PC-3 (cell line): Measurements from ENCODE around the gene XYLT2. TPM values are rescaled to one million over a fixed set of nuclear protein-coding genes. Genes with fewer than 3 reads are reported as not detected.

ENCODE experiments used
- ATAC-seq: fragments of 200-7000 bp; cut with Tn5 transposase; 2 replicates; pipeline ENCODE4 v1.9.1; 2020; ENCODE audit warnings: mild to moderate bottlenecking, moderate library complexity
- BruUV-seq: library from RNA; stranded (reverse); fragments of 400-500 nt; replicated peaks from 2 replicates; lab custom pipeline; 2021; lab: Mats Ljungman, UMichigan
- CTCF ChIA-PET: fragments of 300-600 bp; sonication (Branson Sonifier 250); formaldehyde crosslinking; loops from one replicate; lab custom pipeline; 2022; ENCODE audit warnings: antibody characterized with exemption; lab: Charles Lee
- POLR2A ChIA-PET: fragments of 300-600 bp; sonication (Branson Sonifier 250); formaldehyde crosslinking; loops from one replicate; lab custom pipeline; 2022; ENCODE audit warnings: antibody characterized with exemption; ENCODE audit not compliant: unreplicated experiment; lab: Charles Lee
- DNase-seq: peaks from one replicate; pipeline ENCODE4 v3.0.0-alpha.2; 2015
- H2AFZ ChIP-seq: fragments of 300-600 bp; sonication (generic); 2 replicates; pipeline ENCODE4 v1.6.0; 2016; ENCODE audit warnings: antibody characterized with exemption, low read length
- H3F3A ChIP-seq: fragments of 300-600 bp; sonication (generic); one replicate; pipeline ENCODE4 v1.6.0; 2017; ENCODE audit warnings: antibody characterized with exemption, low read length, control low read depth, mild to moderate bottlenecking; ENCODE audit not compliant: unreplicated experiment
- H3K27ac ChIP-seq: fragments of 300-600 bp; sonication (generic); 2 replicates; pipeline ENCODE4 v1.5.1; 2016; ENCODE audit warnings: mild to moderate bottlenecking, low read length
- H3K27me3 ChIP-seq: fragments of 300-600 bp; sonication (generic); 2 replicates; pipeline ENCODE4 v1.6.1; 2016; ENCODE audit warnings: low read length, mixed read lengths
- H3K36me3 ChIP-seq: fragments of 300-600 bp; sonication (generic); 2 replicates; pipeline ENCODE4 v1.6.1; 2016; ENCODE audit warnings: low read depth, mixed run types, low read length, mixed read lengths
- H3K4me1 ChIP-seq: fragments of 300-600 bp; sonication (generic); 2 replicates; pipeline ENCODE4 v1.5.1; 2016; ENCODE audit warnings: low read length; ENCODE audit not compliant: insufficient read depth
- H3K4me2 ChIP-seq: fragments of 300-600 bp; sonication (generic); 2 replicates; pipeline ENCODE4 v1.6.0; 2016; ENCODE audit warnings: low read length
- H3K4me3 ChIP-seq: fragments of 300-600 bp; sonication (generic); 2 replicates; pipeline ENCODE4 v1.5.1; 2016; ENCODE audit warnings: mild to moderate bottlenecking, low read length, mixed read lengths
- H3K79me2 ChIP-seq: fragments of 300-600 bp; sonication (generic); 2 replicates; pipeline ENCODE4 v1.6.1; 2017; ENCODE audit warnings: low read length, mixed read lengths
- H3K9ac ChIP-seq: fragments of 300-600 bp; sonication (generic); 2 replicates; pipeline ENCODE4 v1.6.0; 2016; ENCODE audit warnings: mild to moderate bottlenecking, low read length
- H3K9me2 ChIP-seq: fragments of 300-600 bp; sonication (generic); replicated peaks from 2 replicates; pipeline ENCODE4 v1.6.1; 2016; ENCODE audit warnings: mixed run types, low read length, mixed read lengths
- H3K9me3 ChIP-seq: fragments of 300-600 bp; sonication (generic); 2 replicates; pipeline ENCODE4 v1.6.1; 2016; ENCODE audit warnings: low read length, mixed read lengths
- H4K20me1 ChIP-seq: fragments of 300-600 bp; sonication (generic); 2 replicates; pipeline ENCODE4 v1.6.1; 2016; ENCODE audit warnings: low read length, mixed read lengths
- EZH2 ChIP-seq: fragments of 300-600 bp; sonication (generic); IDR thresholded peaks from one replicate; pipeline ENCODE4 v1.6.1; 2017; ENCODE audit warnings: antibody characterized with exemption, mild to moderate bottlenecking, low read length; ENCODE audit not compliant: unreplicated experiment
- EZH2phosphoT487 ChIP-seq: fragments of 300-600 bp; sonication (generic); IDR thresholded peaks from 2 replicates; pipeline ENCODE4 v1.6.1; 2018; ENCODE audit warnings: mild to moderate bottlenecking, antibody characterized with exemption, low read length, borderline replicate concordance
- intact Hi-C: fragments of 100-400 bp; cut with micrococcal nuclease; formaldehyde crosslinking; loops from 2 replicates; pipeline ENCODE4 v1.9.0; 2023
- total RNA-seq: library from RNA; depleted of rRNA; stranded (reverse); fragments of >200 nt; gene quantifications from 2 replicates; pipeline ENCODE4 v1.2.3, GENCODE V29; 2014
- TF ChIP-seq, protein P1 (sequence below): fragments of 300-600 bp; sonication (generic); conservative IDR thresholded peaks from 2 replicates; pipeline ENCODE4 v1.5.1; 2017; ENCODE audit warnings: antibody characterized with exemption, low read depth, mild to moderate bottlenecking, low read length

XYLT2 gene
- total RNA-seq, 1 experiment from 2014 or later = 53.5 TPM

DNA sequence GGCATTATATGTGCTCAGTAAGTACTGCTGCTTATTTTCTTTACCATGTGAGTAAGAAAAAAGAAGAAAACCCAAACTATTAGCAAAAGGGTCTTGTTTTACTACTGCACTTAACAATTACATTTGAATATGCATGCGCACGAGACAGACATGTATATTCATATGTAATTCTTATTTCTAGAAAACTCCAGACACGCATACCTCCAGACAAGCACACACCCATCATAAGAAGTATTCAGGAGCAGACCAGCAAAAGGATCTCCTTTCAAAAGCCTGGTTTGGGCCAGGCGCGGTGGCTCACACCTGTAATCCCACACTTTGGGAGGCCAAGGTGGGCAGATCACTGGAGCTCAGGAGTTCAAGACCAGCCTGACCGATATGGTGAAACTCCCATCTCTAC, 43.6 kb downstream of the XYLT2 start:
- peaks cover 37% of the 10 kb centered on the region for H4K20me1 ChIP-seq
- H3F3A ChIP-seq = peaks cover 20% of the 10 kb centered on the region
- TF ChIP-seq, protein P1, sequence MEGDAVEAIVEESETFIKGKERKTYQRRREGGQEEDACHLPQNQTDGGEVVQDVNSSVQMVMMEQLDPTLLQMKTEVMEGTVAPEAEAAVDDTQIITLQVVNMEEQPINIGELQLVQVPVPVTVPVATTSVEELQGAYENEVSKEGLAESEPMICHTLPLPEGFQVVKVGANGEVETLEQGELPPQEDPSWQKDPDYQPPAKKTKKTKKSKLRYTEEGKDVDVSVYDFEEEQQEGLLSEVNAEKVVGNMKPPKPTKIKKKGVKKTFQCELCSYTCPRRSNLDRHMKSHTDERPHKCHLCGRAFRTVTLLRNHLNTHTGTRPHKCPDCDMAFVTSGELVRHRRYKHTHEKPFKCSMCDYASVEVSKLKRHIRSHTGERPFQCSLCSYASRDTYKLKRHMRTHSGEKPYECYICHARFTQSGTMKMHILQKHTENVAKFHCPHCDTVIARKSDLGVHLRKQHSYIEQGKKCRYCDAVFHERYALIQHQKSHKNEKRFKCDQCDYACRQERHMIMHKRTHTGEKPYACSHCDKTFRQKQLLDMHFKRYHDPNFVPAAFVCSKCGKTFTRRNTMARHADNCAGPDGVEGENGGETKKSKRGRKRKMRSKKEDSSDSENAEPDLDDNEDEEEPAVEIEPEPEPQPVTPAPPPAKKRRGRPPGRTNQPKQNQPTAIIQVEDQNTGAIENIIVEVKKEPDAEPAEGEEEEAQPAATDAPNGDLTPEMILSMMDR = no peak
- TF ChIP-seq EZH2 = no peak
- TF ChIP-seq EZH2phosphoT487 = no peak
- H3K4me3 ChIP-seq = no peak overlapping the region
- peaks cover 40% of the 10 kb centered on the region for H3K4me1 ChIP-seq
- no peak overlapping the region for H3K4me2 ChIP-seq
- no peak overlapping the region for H3K9ac ChIP-seq
- H3K9me3 ChIP-seq = no peaks in the 10 kb centered on the region
- H3K27me3 ChIP-seq = no peaks in the 10 kb centered on the region
- H3K79me2 ChIP-seq = peaks cover 55% of the 10 kb centered on the region
- intact Hi-C loops = no loop called here
- no peaks in the 10 kb centered on the region for H3K9me2 ChIP-seq
- no peak overlapping the region for H2AFZ ChIP-seq
- H3K27ac ChIP-seq = no peak overlapping the region
- ATAC-seq = no peak
- DNase-seq = no peak
- peaks cover 92% of the 10 kb centered on the region for H3K36me3 ChIP-seq
- ChIA-PET POLR2A (no interaction called here), CTCF (no interaction called here)
- BruUV-seq = no TSS peak

DNA sequence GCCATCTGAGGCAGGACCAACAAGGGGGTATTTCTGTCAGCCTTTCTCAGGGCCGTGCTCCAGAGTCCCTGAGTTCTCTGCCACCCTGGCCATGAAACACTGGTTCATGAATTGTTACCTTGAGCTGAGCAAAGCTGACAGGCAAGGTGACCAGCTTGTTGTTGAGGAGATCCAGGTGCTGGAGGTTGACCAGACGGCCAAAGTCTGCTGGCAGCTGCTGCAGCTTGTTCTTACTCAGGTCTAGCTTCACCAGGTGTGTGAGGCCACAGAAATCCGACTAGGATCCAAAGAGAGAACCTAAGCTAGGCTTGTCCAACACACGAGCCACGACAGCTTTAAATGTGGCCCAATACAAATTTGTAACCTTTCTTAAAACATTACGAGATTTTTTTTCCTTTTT, 46.7 kb downstream of the XYLT2 start:
- H3K9ac ChIP-seq = no peak overlapping the region
- ChIA-PET CTCF (no interaction called here), POLR2A (interaction anchor here (0.6 kb wide), 1 partner anchor 39 kb away, joined by 3 read pairs; no protein-coding TSS in a partner anchor)
- peak overlapping the region; percentile 60 for H3K4me2 ChIP-seq
- no peaks in the 10 kb centered on the region for H3K9me2 ChIP-seq
- H3F3A ChIP-seq = peaks cover 20% of the 10 kb centered on the region
- intact Hi-C loops = loop anchor here (10.0 kb wide), 1 partner anchor 242 kb away; the partner anchor contains the start of gene ABCC3
- H2AFZ ChIP-seq = no peak overlapping the region
- peak overlapping the region; percentile 81 for H3K27ac ChIP-seq
- H3K79me2 ChIP-seq = peaks cover 80% of the 10 kb centered on the region
- H3K9me3 ChIP-seq = no peaks in the 10 kb centered on the region
- H4K20me1 ChIP-seq = peaks cover 55% of the 10 kb centered on the region
- TF ChIP-seq EZH2 (no peak), EZH2phosphoT487 (no peak)
- TF ChIP-seq, protein P1 = no peak
- no TSS peak for BruUV-seq
- H3K27me3 ChIP-seq = no peaks in the 10 kb centered on the region
- DNase-seq = no peak
- H3K36me3 ChIP-seq = peaks cover 73% of the 10 kb centered on the region
- H3K4me3 ChIP-seq = peak overlapping the region; percentile 13; the same call in 1 of the 2 replicates
- H3K4me1 ChIP-seq = peaks cover 52% of the 10 kb centered on the region
- ATAC-seq = no peak

DNA sequence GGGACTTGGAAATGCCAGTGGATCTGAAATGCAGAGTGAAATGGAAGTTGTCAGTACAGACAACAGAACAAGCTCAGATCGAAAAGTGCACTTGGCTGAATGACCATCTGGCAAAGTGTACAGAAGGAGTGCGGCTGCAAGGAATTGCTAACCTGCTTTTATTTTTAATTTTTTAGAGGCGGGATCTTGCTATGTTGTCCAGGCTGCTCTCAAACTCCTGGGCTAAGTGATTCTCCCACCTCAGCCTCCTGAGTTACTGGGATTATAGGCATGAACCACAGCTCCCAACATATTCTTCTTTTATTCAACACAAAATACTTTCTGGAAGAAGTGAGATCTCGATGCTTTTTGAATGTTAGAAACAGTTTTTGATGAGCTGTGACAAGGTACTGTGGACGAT, 47.8 kb downstream of the XYLT2 start:
- intact Hi-C loops = loop anchor here (10.0 kb wide), 1 partner anchor 241 kb away; the partner anchor contains the start of gene ABCC3
- Histone ChIP-seq H3K4me1 (peaks cover 55% of the 10 kb centered on the region), H3K4me2 (0 out of 2 replicates have a peak overlapping the region, but pooled peaks have one; percentile 4), H4K20me1 (peaks cover 53% of the 10 kb centered on the region), H3K36me3 (peaks cover 63% of the 10 kb centered on the region), H3K9ac (no peak overlapping the region), H3K4me3 (no peak overlapping the region), H3K27ac (no peak overlapping the region), H3K27me3 (no peaks in the 10 kb centered on the region), H3F3A (peaks cover 20% of the 10 kb centered on the region), H3K9me3 (no peaks in the 10 kb centered on the region), H3K9me2 (no peaks in the 10 kb centered on the region), H3K79me2 (peaks cover 72% of the 10 kb centered on the region), H2AFZ (no peak overlapping the region)
- CTCF ChIA-PET = no interaction called here
- POLR2A ChIA-PET = no interaction called here
- no TSS peak for BruUV-seq
- TF ChIP-seq, protein P1 = no peak
- no peak for TF ChIP-seq EZH2phosphoT487
- TF ChIP-seq EZH2 = no peak
- DNase-seq (no peak), ATAC-seq (no peak)
